GM19463 (cell line): ENCODE data around the gene CACNB2.

Experiments used
- ATAC-seq: cut with Tn5 transposase; IDR thresholded peaks from one replicate; pipeline ENCODE4 v1.9.1; 2021; ENCODE audit warnings: mild to moderate bottlenecking, moderate library complexity; ENCODE audit not compliant: unreplicated experiment

The CACNB2 gene

GRCh38 chr10:18328941-18329340 lies 188.7 kb downstream of the CACNB2 start:
- no peak for ATAC-seq

GRCh38 chr10:18332048-18332447 lies 191.8 kb downstream of the CACNB2 start:
- no peak for ATAC-seq

GRCh38 chr10:18332484-18332883 lies 192.3 kb downstream of the CACNB2 start:
- ATAC-seq, result no peak

- ATAC-seq, result no peak
These were observed 193.4 kb downstream of the CACNB2 start for GRCh38 chr10:18333621-18334020.

- no peak for ATAC-seq
These were observed 194.1 kb downstream of the CACNB2 start for GRCh38 chr10:18334116-18334867.

- no peak for ATAC-seq
These were observed 200.3 kb downstream of the CACNB2 start for GRCh38 chr10:18340496-18341051.

GRCh38 chr10:18341055-18341454 lies 200.8 kb downstream of the CACNB2 start:
- ATAC-seq, result no peak

- no peak for ATAC-seq
These were observed 203.3 kb downstream of the CACNB2 start for GRCh38 chr10:18343573-18343972.

GRCh38 chr10:18345308-18345707 lies 205.1 kb downstream of the CACNB2 start:
- no peak for ATAC-seq

GRCh38 chr10:18350340-18350739 lies 210.1 kb downstream of the CACNB2 start:
- ATAC-seq, result no peak

- no peak for ATAC-seq
These were observed 211.2 kb downstream of the CACNB2 start for GRCh38 chr10:18351421-18351820.

GRCh38 chr10:18352175-18352574 lies 212.0 kb downstream of the CACNB2 start:
- ATAC-seq, result no peak

GRCh38 chr10:18359812-18360211 lies 219.6 kb downstream of the CACNB2 start:
- ATAC-seq, result no peak

- no peak for ATAC-seq
These were observed 222.7 kb downstream of the CACNB2 start for GRCh38 chr10:18362892-18363291.

GRCh38 chr10:18364987-18365775 lies 225.0 kb downstream of the CACNB2 start:
- no peak for ATAC-seq

GRCh38 chr10:18367840-18368239 lies 227.6 kb downstream of the CACNB2 start:
- ATAC-seq, result no peak

- no peak for ATAC-seq
These were observed 228.0 kb downstream of the CACNB2 start for GRCh38 chr10:18368273-18368672.

- ATAC-seq, result no peak
These were observed 228.5 kb downstream of the CACNB2 start for GRCh38 chr10:18368682-18369081.

- ATAC-seq, result no peak
These were observed 229.7 kb downstream of the CACNB2 start for GRCh38 chr10:18369859-18370473.

- no peak for ATAC-seq
These were observed 236.4 kb downstream of the CACNB2 start for GRCh38 chr10:18376650-18377049.

- ATAC-seq, result no peak
These were observed 237.7 kb downstream of the CACNB2 start for GRCh38 chr10:18377898-18378297.
